KOPT-K1 (cell line): ENCODE measurements around the gene SMIM38.

Experiments used
- H3K27ac ChIP-seq: fragments of 200-600 bp; sonication (generic); 2 replicates; pipeline ENCODE4 v1.5.1; 2016; ENCODE audit warnings: antibody characterized with exemption, mild to moderate bottlenecking, low read depth, low read length; ENCODE audit not compliant: poor library complexity, severe bottlenecking
- H3K36me3 ChIP-seq: fragments of 200-600 bp; sonication (generic); 2 replicates; pipeline ENCODE4 v1.5.1; 2017; ENCODE audit warnings: antibody characterized with exemption, mild to moderate bottlenecking, low read length, moderate library complexity; ENCODE audit not compliant: insufficient read depth
- H3K9me3 ChIP-seq: fragments of 200-600 bp; sonication (generic); 2 replicates; pipeline ENCODE4 v1.5.1; 2017; ENCODE audit warnings: antibody characterized with exemption, low read length, mild to moderate bottlenecking; ENCODE audit not compliant: insufficient read depth, poor library complexity, severe bottlenecking

SMIM38 gene

GRCh38 chr11:69155302-69156234, at the start of gene SMIM38:
Gene SMIM38, plus strand, starts transcription at chr11:69155935. Its CDS starts 1,912 bp downstream, at chr11:69157847.
- Histone ChIP-seq H3K36me3 (no peaks in the 10 kb centered on the region), H3K27ac (no peak within 1 kb of the TSS), H3K9me3 (no peaks in the 10 kb centered on the region)

DNA sequence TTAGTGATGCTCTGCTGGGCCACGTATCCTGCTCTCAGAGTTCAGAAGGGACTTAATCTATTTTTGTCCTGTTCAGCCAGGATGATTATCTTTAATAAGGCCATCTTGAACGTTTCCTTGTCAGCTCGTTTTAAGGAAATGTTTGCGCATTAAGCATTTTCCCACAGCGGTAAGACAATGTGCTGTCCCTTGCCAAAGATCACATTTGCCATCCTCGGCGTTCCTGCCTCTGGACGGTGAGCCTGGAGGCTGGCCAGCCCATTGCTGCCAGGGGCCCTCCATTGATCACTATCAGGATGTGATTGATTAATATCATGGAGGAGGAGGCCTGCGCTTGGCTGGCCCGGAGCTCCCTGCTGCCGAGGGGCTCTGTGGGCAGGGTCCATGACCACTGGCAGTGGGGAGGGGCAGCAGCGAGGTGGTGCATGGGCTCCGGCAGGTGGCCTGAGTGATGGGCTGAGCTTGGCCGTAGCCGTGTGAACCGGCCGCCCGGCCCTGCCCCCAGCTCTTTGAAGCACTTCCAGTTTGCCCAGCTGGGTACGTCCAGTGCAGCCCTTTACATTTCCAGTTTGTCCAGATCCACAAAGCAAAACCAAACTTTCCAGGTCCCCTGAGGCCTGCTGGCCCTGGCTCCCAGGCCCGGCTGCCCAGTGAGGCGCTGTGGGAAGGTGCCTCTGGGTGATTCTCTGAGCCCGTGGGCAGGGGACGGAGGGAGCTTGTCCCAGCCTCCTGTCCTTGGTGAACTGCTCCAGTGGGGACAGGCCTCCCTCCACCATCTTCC, 49.5 kb upstream of the SMIM38 start:
- Histone ChIP-seq H3K36me3 (no peaks in the 10 kb centered on the region), H3K27ac (no peak overlapping the region)

DNA sequence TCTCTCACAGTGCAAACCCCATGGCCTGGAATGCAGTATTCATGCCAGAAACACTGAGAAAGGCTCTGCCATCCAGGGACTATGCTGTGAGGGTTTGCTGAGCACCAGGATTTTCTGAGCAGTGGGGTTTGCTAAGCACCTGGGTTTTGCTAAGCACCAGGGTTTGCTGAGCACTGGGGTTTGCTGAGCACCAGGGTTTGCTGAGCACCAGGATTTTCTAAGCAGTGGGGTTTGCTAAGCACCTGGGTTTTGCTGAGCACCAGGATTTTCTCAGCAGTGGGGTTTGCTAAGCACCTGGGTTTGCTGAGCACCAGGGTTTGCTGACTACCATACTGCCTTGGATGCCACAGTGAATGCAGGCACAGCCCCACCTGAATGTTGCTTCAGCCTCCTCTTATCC, 48.3 kb upstream of the SMIM38 start:
- no peaks in the 10 kb centered on the region for H3K36me3 ChIP-seq
- H3K27ac ChIP-seq, result no peak overlapping the region
- H3K9me3 ChIP-seq, result no peaks in the 10 kb centered on the region

More for the DNA sequence above, 49.5 kb upstream of the SMIM38 start:
- no peaks in the 10 kb centered on the region for H3K9me3 ChIP-seq

- H3K9me3 ChIP-seq, result no peaks in the 10 kb centered on the region
- no peaks in the 10 kb centered on the region for H3K36me3 ChIP-seq
- no peak overlapping the region for H3K27ac ChIP-seq
Measured at GRCh38 chr11:69108030-69108429, 47.7 kb upstream of the SMIM38 start.

- Histone ChIP-seq H3K9me3 (no peaks in the 10 kb centered on the region), H3K36me3 (no peaks in the 10 kb centered on the region), H3K27ac (no peak overlapping the region)
Measured at GRCh38 chr11:69108559-69108958, 47.2 kb upstream of the SMIM38 start.

- no peaks in the 10 kb centered on the region for H3K36me3 ChIP-seq
- H3K9me3 ChIP-seq, result no peaks in the 10 kb centered on the region
- H3K27ac ChIP-seq, result no peak overlapping the region
Measured at GRCh38 chr11:69109101-69109500, 46.6 kb upstream of the SMIM38 start.

GRCh38 chr11:69110451-69110850, 45.3 kb upstream of the SMIM38 start:
- H3K9me3 ChIP-seq, result no peaks in the 10 kb centered on the region
- H3K27ac ChIP-seq, result no peak overlapping the region
- H3K36me3 ChIP-seq, result no peaks in the 10 kb centered on the region

DNA sequence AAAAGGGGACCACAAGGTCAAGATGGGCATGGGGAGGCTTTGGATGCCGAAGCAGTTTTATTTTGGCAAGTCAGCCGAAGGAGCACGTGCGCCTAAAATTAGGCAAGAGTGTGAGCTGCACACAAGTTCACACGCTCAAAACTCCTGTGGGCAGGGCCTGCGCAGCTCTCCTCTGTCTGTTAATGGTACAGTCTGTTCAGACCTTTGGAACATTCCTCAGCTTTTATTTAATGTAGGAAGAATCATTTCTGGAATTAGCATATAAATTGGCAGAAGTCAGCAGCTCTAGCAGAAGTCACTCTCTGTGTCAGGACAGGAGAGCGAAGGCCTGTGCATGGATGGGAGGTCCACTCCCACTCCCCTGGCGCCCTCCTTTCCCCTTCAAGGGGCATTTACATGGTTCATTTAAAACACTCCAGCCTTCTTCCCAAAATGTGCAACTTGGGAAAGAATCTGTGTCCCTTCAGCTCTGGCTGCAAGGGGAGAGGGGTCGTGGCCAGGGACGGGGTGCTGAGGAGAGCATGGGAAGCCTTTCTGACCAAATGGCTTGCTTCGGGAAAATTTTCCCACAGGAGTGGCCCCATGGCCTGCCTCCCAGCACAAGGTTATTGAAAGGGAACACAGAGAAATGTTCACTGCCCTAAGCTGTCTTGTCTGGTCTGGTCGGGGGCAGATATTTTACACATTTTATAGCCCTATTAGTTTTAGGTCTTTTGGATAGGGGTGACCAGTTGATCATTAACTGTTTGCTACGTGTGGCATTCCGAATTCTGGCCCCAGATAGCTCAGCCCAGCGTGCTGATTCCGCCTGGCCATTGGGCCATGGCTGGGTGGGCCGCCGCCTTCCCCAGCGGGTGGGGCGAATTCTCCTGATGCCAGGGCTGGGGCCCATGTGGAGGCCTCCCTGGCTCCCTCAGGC, 43.9 kb upstream of the SMIM38 start:
- Histone ChIP-seq H3K36me3 (no peaks in the 10 kb centered on the region), H3K9me3 (no peaks in the 10 kb centered on the region), H3K27ac (no peak overlapping the region)

GRCh38 chr11:69113226-69113625, 42.5 kb upstream of the SMIM38 start:
- H3K9me3 ChIP-seq, result no peaks in the 10 kb centered on the region
- H3K36me3 ChIP-seq, result no peaks in the 10 kb centered on the region
- H3K27ac ChIP-seq, result no peak overlapping the region

DNA sequence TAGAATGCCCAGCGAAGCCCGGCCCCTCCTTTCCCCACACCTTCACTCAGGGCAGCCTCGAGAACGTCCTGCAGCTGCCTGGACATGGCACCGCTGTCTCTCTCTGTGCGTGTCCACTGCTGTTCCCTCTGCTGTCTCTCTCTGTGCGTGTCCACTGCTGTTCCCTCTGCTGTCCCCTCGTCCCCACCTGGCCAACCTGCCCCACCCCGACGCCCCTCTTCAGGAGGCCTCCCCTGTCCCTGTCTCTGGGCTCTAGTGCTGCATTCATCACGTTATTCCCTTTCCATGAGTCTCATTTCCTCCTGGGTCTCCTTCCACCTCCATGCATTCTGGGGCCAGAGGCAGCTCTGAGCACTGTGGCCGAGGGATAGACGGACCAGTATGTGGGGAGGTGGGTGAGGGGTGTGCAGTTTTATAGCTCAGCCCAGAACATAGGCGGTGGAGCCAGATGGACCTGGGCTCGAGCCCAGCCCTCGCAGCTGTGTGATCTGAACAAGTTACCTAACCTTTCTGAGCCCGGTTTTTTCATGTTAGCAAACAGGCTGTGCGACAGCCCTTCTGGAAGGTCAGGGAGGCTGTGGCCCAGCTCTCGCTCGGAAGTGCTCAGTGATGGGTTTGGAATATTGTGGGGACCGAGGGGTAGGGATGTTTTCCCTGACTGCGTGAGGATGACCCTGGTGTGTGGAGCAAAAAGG, 41.9 kb upstream of the SMIM38 start:
- Histone ChIP-seq H3K27ac (no peak overlapping the region), H3K9me3 (no peaks in the 10 kb centered on the region), H3K36me3 (no peaks in the 10 kb centered on the region)

- Histone ChIP-seq H3K27ac (no peak overlapping the region), H3K36me3 (no peaks in the 10 kb centered on the region), H3K9me3 (no peaks in the 10 kb centered on the region)
Measured at GRCh38 chr11:69114362-69114761, 41.4 kb upstream of the SMIM38 start.

DNA sequence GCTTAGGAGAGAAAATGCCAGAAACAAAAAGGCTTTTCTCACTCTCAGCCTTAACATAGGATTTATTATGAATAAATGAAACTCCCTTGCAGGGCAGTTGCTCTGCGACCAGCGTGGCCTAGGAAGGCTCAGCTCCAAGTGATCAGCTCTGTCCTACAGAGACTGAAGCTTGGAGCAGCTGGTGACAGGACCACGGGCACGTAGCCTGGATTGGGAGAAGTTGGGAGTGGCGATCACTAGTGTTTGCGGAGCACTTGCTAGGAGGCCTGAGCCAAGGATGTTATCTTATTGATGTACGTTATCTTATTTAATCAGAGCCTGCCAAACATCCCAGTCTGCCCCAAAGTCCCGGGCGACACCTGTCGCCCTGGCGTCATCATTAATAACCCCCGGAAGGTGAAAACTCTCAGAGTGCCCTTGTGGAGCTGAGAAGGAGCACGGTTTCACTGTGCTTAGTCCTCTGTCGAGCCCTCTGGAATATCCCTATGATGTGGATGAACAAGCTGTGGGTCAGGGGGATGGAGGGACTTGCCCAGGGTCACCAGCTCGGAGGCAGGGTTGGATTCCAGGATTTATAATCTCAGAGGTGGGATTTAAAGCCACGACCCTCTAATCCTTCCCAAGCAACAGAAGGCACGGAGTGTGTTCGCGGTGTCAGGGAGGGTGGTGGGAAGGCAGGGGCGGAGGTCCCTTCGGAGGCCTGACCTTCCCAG, 40.8 kb upstream of the SMIM38 start:
- no peak overlapping the region for H3K27ac ChIP-seq
- no peaks in the 10 kb centered on the region for H3K9me3 ChIP-seq
- H3K36me3 ChIP-seq, result no peaks in the 10 kb centered on the region

- no peaks in the 10 kb centered on the region for H3K9me3 ChIP-seq
- H3K27ac ChIP-seq, result no peak overlapping the region
- H3K36me3 ChIP-seq, result no peaks in the 10 kb centered on the region
Measured at GRCh38 chr11:69115586-69116560, 39.9 kb upstream of the SMIM38 start.
